Measurements from ENCODE around the gene LRRC2.

The LRRC2 gene

GRCh38 chr3:46546896-46547440 is 19.1 kb downstream of the LRRC2 start:
- no peak for TF ChIP-seq CTCF (IDR thresholded peaks at IDR 0.05; ENCODE audit: low read depth, low read length)
- TF ChIP-seq EZH2phosphoT487 (IDR thresholded peaks at IDR 0.05; ENCODE audit: low read depth), result no peak
- no peaks in the 10 kb centered on the region; the same call in 1 of the 2 replicates for H4K20me1 ChIP-seq (ENCODE audit: insufficient read depth, low read length)
- H3K27me3 ChIP-seq (ENCODE audit: low read depth, low read length), result peaks cover 47% of the 10 kb centered on the region
- H3K4me2 ChIP-seq (ENCODE audit: low read length), result no peak overlapping the region
- H3K9ac ChIP-seq (ENCODE audit: low read length), result no peak overlapping the region
- no peaks in the 10 kb centered on the region for H3K79me2 ChIP-seq (ENCODE audit: low read length)
- H2AFZ ChIP-seq (ENCODE audit: low read depth, low read length), result no peak overlapping the region
- peaks cover 38% of the 10 kb centered on the region for H3K4me1 ChIP-seq (ENCODE audit: low read length)
- H3K27ac ChIP-seq (ENCODE audit: low read length), result no peak overlapping the region
- no peaks in the 10 kb centered on the region for H3K36me3 ChIP-seq (replicated peaks; ENCODE audit: low read depth, low read length)
- H3K9me3 ChIP-seq (ENCODE audit: insufficient read depth, low read length), result no peaks in the 10 kb centered on the region
- no peak overlapping the region for H3K4me3 ChIP-seq (ENCODE audit: low read length)

GRCh38 chr3:46545818-46546630 is 20.1 kb downstream of the LRRC2 start:
- peaks cover 43% of the 10 kb centered on the region for H3K27me3 ChIP-seq (ENCODE audit: low read depth, low read length)
- no peak overlapping the region for H3K27ac ChIP-seq (ENCODE audit: low read length)
- H3K9ac ChIP-seq (ENCODE audit: low read length), result no peak overlapping the region
- H3K4me3 ChIP-seq (ENCODE audit: low read length), result no peak overlapping the region
- no peaks in the 10 kb centered on the region for H3K79me2 ChIP-seq (ENCODE audit: low read length)
- H3K4me2 ChIP-seq (ENCODE audit: low read length), result no peak overlapping the region
- no peak overlapping the region for H2AFZ ChIP-seq (ENCODE audit: low read depth, low read length)
- H3K4me1 ChIP-seq (ENCODE audit: low read length), result peaks cover 46% of the 10 kb centered on the region
- H4K20me1 ChIP-seq (ENCODE audit: insufficient read depth, low read length), result no peaks in the 10 kb centered on the region; the same call in 1 of the 2 replicates
- no peaks in the 10 kb centered on the region for H3K36me3 ChIP-seq (replicated peaks; ENCODE audit: low read depth, low read length)
- TF ChIP-seq EZH2phosphoT487 (IDR thresholded peaks at IDR 0.05; ENCODE audit: low read depth), result no peak
- no peak for TF ChIP-seq CTCF (IDR thresholded peaks at IDR 0.05; ENCODE audit: low read depth, low read length)
- no peaks in the 10 kb centered on the region for H3K9me3 ChIP-seq (ENCODE audit: insufficient read depth, low read length)

- Histone ChIP-seq H3K27me3 (ENCODE audit: low read depth, low read length) (peaks cover 42% of the 10 kb centered on the region), H3K4me1 (ENCODE audit: low read length) (peaks cover 52% of the 10 kb centered on the region), H3K4me3 (ENCODE audit: low read length) (no peak overlapping the region), H3K9me3 (ENCODE audit: insufficient read depth, low read length) (peaks cover under 1% of the 10 kb centered on the region; the same call in 1 of the 2 replicates), H2AFZ (ENCODE audit: low read depth, low read length) (no peak overlapping the region), H3K9ac (ENCODE audit: low read length) (no peak overlapping the region), H3K79me2 (ENCODE audit: low read length) (no peaks in the 10 kb centered on the region), H4K20me1 (ENCODE audit: insufficient read depth, low read length) (no peaks in the 10 kb centered on the region; the same call in 1 of the 2 replicates), H3K36me3 (replicated peaks; ENCODE audit: low read depth, low read length) (peaks cover 1% of the 10 kb centered on the region), H3K27ac (ENCODE audit: low read length) (no peak overlapping the region), H3K4me2 (ENCODE audit: low read length) (no peak overlapping the region)
- TF ChIP-seq EZH2phosphoT487 (IDR thresholded peaks at IDR 0.05; ENCODE audit: low read depth), result no peak
- TF ChIP-seq CTCF (IDR thresholded peaks at IDR 0.05; ENCODE audit: low read depth, low read length), result no peak
These were observed 21.2 kb downstream of the LRRC2 start for GRCh38 chr3:46544771-46545503.

- peaks cover 4% of the 10 kb centered on the region for H3K36me3 ChIP-seq (replicated peaks; ENCODE audit: low read depth, low read length)
- H3K27ac ChIP-seq (ENCODE audit: low read length), result no peak overlapping the region
- no peak overlapping the region for H3K9ac ChIP-seq (ENCODE audit: low read length)
- H3K79me2 ChIP-seq (ENCODE audit: low read length), result no peaks in the 10 kb centered on the region
- peaks cover 63% of the 10 kb centered on the region for H3K4me1 ChIP-seq (ENCODE audit: low read length)
- TF ChIP-seq EZH2phosphoT487 (IDR thresholded peaks at IDR 0.05; ENCODE audit: low read depth), result no peak
- no peak for TF ChIP-seq CTCF (IDR thresholded peaks at IDR 0.05; ENCODE audit: low read depth, low read length)
- H3K27me3 ChIP-seq (ENCODE audit: low read depth, low read length), result peaks cover 28% of the 10 kb centered on the region
- H4K20me1 ChIP-seq (ENCODE audit: insufficient read depth, low read length), result no peaks in the 10 kb centered on the region; the same call in 1 of the 2 replicates
- H2AFZ ChIP-seq (ENCODE audit: low read depth, low read length), result no peak overlapping the region
- H3K4me3 ChIP-seq (ENCODE audit: low read length), result no peak overlapping the region
- H3K4me2 ChIP-seq (ENCODE audit: low read length), result no peak overlapping the region
- peaks cover 6% of the 10 kb centered on the region; the same call in 1 of the 2 replicates for H3K9me3 ChIP-seq (ENCODE audit: insufficient read depth, low read length)
These were observed 23.3 kb downstream of the LRRC2 start for GRCh38 chr3:46542801-46543201.

All from OCI-LY3 (cell line).